SIG-M5 treated with dmso at 0.1 percent for 504 hours (cell line): ENCODE measurements around the gene REC8.

Experiments used
- DNase-seq: peaks from one replicate; lab custom pipeline; 2025; ENCODE audit not compliant: unreplicated experiment; lab: John Stamatoyannopoulos, UW

REC8 gene

GRCh38 chr14:24181371-24182077, 9.6 kb downstream of the REC8 start:
- DNase-seq: no peak

- DNase-seq: no peak
Measured at GRCh38 chr14:24182110-24182882, 10.4 kb downstream of the REC8 start.

DNA sequence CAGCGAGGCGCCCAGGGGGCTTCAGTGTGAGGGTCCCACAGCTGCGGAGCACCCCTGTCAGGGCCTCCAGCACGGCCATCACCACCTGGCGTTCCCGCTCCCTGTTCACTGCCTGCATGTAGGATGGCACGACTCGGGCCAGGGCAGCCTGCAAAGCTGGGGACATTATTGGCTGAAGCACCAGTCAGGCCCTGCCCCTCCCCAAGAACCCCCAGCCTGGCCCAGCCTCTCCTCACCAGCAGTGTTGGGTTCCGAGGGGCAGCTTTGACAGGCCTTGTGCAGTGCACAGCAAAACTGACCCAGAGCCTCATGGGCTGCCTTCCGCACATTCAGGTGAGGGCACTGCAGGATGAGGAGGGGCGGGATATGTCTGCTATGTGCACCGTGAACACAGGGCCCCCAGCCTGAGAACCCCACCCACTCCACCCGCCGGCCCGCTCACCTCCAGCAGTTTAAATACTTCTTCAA, 11.2 kb downstream of the REC8 start:
- DNase-seq: no peak

DNA sequence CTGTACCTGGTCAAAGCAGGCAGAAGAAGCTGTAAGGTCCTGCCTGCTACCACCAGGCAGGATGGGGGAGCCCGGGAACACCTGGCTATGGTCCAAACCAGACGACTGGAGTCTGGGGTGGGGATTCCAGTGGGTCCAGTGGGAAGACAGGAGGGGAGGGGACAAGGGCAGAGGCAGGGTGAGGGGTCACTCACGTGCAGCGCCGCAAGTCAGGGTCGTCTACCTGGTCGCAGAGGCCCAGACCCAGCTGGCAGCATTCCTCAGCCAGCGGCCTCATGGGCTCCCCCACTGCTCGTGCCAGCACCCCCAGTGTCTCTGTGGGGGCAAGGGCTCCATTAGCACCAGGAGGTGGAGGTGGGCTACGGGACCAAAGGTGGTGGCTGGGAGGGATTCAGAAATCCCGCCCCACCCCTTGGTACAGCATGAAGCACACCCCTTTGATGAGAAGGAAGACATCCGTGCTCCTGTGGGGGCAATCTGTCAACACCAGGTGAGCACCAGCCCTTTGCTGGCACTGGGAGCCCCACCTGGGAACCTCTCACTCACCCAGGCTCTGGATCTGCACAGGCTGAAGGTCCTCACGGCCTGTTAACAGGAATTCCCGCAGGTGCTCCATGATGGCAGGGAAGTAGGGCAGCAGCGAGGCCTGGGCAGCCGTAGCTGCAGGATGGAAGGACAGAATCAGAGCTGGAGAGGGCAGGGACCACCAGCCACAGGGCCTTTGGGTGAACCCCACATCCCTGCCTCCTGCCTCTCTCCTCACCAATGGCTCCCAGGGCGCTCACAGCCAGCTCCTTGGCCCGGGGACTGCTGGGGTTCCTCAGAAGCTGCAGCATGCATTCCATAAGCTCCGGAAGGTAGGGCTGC, 12.5 kb downstream of the REC8 start:
- DNase-seq: no peak

GRCh38 chr14:24185026-24185425, 13.1 kb downstream of the REC8 start:
- no peak for DNase-seq

GRCh38 chr14:24185741-24186140, 13.9 kb downstream of the REC8 start:
- DNase-seq: no peak

GRCh38 chr14:24186831-24187538, 15.1 kb downstream of the REC8 start:
- DNase-seq: no peak

- no peak for DNase-seq
Measured at GRCh38 chr14:24187539-24187915, 15.6 kb downstream of the REC8 start.

DNA sequence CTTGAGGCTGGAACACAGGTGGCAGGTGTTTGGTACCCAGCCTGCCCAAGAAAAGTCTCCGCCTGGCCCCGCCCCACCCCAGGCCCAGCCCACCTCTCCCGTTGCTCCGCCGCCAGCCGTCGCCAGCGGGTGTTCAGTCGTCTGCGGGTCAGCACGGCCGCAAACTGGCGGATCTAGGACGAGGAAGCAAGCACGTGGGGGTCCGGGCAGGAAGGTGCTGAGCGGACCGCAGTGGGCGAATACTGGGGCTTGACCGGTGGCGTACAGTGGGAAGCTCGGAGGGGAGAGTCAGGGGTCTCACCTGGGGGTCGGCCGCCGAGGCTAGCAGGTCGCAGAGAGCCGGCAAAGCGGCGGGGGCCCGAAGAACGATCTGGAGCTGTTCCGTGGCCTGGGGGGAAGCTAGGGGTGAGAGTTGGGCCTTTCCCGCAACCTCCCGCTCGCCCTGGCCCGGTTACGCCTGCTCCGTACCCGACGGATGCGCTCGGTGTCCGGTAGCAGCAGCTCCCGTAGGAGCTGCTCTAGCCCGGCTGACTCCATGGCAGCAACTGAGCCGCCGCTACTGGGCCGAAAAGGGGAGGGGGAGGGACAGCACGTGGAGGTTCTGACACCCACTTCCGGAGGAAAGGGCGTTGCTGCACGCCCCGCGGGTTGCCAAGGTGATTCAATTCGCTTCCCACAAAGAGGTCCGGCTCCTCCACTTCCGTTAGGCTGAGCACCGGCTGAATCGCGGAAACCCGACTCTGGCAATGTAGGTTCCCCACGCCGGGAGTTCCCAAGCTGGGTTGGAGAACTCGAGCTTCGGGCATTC, 16.6 kb downstream of the REC8 start, which contains the start of gene IPO4:
TSS of gene IPO4 (minus strand) at position 566 of the 808 bp plus-strand sequence. CDS start at position 537, 29 bp downstream.
- peak; percentile 97 for DNase-seq

DNA sequence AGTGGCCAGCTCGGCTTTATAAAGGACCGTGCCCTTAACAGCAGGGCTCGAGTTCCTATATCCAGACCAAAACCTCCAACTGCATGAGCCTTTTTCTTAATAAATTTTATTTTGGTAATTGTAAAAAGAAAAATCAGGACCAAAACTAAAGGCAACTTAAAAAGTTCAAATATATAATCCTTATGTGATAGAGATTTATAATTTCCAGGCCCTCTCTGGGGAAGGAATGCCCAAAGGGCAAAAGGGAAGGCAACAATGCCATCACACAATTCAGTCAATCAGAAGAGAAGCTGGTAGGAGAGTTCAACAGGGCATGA, 17.1 kb downstream of the REC8 start:
- no peak for DNase-seq

DNA sequence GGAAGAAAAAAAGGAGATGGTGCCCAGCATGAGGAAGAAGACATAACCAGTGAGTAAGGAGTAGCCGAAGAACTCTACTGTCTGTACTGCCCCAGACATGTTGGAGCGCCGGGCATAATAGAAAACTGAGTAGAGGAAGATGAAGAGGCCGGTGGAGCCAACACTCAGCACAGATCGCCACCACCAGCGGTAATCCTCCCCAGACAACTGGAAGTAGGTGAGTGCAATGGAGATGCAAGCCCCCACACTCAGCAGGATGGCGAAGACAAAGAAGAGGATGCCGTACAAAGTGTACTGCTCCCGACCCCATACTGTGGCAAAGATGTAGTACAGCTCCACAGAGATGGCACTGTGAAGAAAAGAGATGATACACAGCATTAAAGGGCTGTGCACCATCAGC, 17.6 kb downstream of the REC8 start:
- no peak for DNase-seq

GRCh38 chr14:24190416-24190815, 18.5 kb downstream of the REC8 start:
- no peak for DNase-seq

GRCh38 chr14:24192933-24193332, 21.1 kb downstream of the REC8 start:
- DNase-seq: no peak

DNA sequence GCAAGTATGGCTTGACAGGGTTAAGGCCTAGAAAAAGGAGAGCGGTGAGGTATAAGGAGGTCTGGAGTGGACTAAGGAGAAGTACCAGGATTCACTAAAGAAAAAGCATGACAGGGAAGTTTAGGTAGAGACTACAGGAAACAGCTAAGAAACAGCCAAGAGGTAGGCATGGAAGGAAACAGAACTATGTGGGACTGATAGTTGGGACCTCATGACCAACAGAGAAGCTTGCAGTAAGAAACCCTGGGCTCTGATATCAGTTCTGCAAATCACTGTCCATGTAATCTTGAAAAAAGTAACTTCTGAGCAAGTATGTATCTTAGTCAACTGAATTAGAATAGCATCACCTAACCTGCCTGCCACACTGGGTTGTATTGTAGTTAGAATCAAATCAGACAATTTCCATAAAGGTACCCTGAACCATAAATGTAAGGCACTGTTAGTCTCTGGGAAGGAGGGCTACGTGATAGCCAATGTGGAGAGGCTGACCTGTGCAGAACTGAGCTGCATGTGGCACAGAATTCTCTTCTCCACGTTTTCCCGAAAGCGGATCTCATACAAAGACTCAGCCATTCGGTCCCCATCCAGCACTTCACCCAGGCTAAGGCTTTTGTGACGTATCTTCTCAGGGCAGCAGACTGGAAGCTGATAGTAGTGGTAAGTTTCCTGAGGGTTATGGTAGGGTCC, 22.4 kb downstream of the REC8 start:
- no peak for DNase-seq

DNA sequence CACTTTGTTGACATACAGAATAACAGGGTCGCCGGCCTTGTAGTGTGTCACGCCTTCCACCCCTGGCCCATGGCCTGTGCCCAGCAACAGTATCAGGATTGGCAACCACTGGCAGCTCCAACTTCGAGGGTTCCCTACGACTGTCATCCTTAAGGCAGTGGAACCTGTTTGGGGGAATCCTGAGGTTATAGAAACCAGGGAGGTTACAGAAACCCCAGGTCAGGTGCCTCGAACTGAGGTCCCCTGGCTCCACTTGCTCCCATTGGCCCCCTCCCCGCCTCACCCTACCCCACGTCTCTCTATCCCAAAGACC, 22.9 kb downstream of the REC8 start:
- DNase-seq: no peak

- DNase-seq: peak; percentile 76
Measured at GRCh38 chr14:24195186-24196070, 23.5 kb downstream of the REC8 start, which contains the start of gene TM9SF1. Gene TM9SF1 (minus strand): TSS chr14:24195441. CDS start chr14:24195019, 422 bp downstream.

DNA sequence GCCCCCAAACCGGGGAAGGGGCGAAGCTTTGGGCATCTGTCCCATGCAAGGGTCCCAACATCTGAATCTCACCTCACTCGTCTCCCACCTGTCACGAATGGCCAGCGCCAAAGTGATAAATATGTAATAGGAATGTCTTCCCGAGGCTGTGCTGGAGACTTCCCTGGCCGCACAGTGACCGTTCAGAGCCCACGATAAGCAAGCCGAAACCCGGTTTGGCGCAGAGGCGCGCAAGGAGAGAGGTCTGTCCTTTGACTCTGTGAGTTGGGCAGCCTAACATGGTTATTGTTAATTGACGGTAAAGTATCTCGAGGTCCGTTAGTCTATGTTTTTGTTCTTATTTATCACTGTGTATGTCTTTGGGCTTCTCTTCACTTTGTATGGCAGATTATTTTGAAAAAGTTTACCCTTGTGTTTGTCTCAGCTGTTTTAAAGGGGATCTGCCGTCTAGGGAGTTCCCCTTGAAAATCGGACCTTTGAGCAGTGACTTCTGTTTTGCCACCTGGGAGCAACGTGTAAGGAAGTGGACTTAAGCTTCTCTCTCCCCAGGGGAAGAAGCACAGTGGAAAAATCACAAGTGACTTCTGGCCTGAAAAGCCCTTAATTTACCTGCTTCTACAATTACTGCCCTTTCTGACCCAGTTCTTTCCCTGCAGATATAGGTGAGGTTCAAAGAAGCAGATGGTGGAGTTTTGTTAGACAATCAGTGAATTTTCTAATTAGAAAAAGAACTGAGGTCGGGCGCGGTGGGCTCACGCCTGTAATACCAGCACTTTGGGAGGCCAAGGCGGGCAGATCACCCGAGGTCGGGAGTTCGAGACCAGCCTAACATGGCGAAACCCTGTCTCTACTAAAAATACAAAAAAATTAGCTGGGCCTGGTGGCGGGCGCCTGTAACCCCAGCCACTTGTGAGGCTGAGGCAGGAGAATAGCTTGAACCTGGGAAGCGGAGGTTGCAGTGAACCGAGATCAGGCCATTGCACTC, 24.5 kb downstream of the REC8 start:
- peak; percentile 42 for DNase-seq
